HL-60 (cell line): Measurements from ENCODE around the gene ATF7IP.

Source experiments
- POLR2AphosphoS5 ChIP-seq: IDR thresholded peaks from 2 replicates; pipeline ENCODE4 v1.6.1; 2012; ENCODE audit warnings: low read depth
- TF ChIP-seq, protein P1 (sequence below): IDR thresholded peaks from one replicate; pipeline ENCODE4 v1.5.1; 2011; ENCODE audit warnings: low read length, control low read depth, inconsistent platforms; ENCODE audit not compliant: insufficient read depth

- TF ChIP-seq, protein P1, sequence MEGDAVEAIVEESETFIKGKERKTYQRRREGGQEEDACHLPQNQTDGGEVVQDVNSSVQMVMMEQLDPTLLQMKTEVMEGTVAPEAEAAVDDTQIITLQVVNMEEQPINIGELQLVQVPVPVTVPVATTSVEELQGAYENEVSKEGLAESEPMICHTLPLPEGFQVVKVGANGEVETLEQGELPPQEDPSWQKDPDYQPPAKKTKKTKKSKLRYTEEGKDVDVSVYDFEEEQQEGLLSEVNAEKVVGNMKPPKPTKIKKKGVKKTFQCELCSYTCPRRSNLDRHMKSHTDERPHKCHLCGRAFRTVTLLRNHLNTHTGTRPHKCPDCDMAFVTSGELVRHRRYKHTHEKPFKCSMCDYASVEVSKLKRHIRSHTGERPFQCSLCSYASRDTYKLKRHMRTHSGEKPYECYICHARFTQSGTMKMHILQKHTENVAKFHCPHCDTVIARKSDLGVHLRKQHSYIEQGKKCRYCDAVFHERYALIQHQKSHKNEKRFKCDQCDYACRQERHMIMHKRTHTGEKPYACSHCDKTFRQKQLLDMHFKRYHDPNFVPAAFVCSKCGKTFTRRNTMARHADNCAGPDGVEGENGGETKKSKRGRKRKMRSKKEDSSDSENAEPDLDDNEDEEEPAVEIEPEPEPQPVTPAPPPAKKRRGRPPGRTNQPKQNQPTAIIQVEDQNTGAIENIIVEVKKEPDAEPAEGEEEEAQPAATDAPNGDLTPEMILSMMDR, result no peak
- no peak for TF ChIP-seq POLR2AphosphoS5
Measured at GRCh38 chr12:14390449-14390848, 25.0 kb downstream of the ATF7IP start.
